WTC11 (cell line): Measurements from ENCODE around the gene MSL1. TPM values are rescaled to one million over a fixed set of nuclear protein-coding genes. Genes with fewer than 3 reads are reported as not detected.
A peak's percentile ranks its signal among the peaks of the same experiment; 100 is the strongest.

ENCODE experiments used
- ATAC-seq: fragments of 200-7000 bp; cut with Tn5 transposase; 2 replicates; pipeline ENCODE4 v1.10.0; 2021; ENCODE audit warnings: mild to moderate bottlenecking, moderate library complexity
- CTCF ChIA-PET: fragments of 300-600 bp; sonication (Branson Sonifier 250); formaldehyde crosslinking; loops from one replicate; lab custom pipeline; 2021; ENCODE audit warnings: antibody characterized with exemption; lab: Charles Lee
- POLR2A ChIA-PET: fragments of 350-600 bp; sonication (Branson Sonifier 250); formaldehyde crosslinking; loops from one replicate; lab custom pipeline; 2021; ENCODE audit warnings: antibody characterized with exemption; lab: Charles Lee
- DNase-seq: peaks from one replicate; pipeline ENCODE4 v3.0.0; 2021; ENCODE audit warnings: low spot score
- H3K27ac Mint-ChIP-seq: 2 replicates; pipeline ENCODE4 v1.8.0; 2021; ENCODE audit warnings: mixed read lengths
- H3K27me3 Mint-ChIP-seq: 2 replicates; pipeline ENCODE4 v1.8.0; 2021; ENCODE audit warnings: low read depth, mild to moderate bottlenecking, moderate library complexity, mixed read lengths
- H3K36me3 Mint-ChIP-seq: 2 replicates; pipeline ENCODE4 v1.8.0; 2021; ENCODE audit warnings: mixed read lengths
- H3K4me1 Mint-ChIP-seq: 2 replicates; pipeline ENCODE4 v1.8.0; 2022; ENCODE audit warnings: mixed read lengths
- H3K4me3 Mint-ChIP-seq: 2 replicates; pipeline ENCODE4 v1.8.0; 2021; ENCODE audit warnings: mild to moderate bottlenecking, moderate library complexity, mixed read lengths
- H3K9me3 Mint-ChIP-seq: 2 replicates; pipeline ENCODE4 v1.8.0; 2021; ENCODE audit warnings: mixed read lengths
- FOXJ3 ChIP-seq: sonication (generic); formaldehyde crosslinking; IDR thresholded peaks from 2 replicates; pipeline ENCODE4 v1.9.0; 2021; ENCODE audit warnings: missing genetic modification reagents, mild to moderate bottlenecking, borderline replicate concordance
- MYBL2 ChIP-seq: sonication (generic); formaldehyde crosslinking; IDR thresholded peaks from 2 replicates; pipeline ENCODE4 v1.8.1; 2023; ENCODE audit warnings: mild to moderate bottlenecking, moderate library complexity, missing genetic modification reagents
- NFATC4 ChIP-seq: fragments of 250-450 bp; sonication (Bioruptor Pico); IDR thresholded peaks from 2 replicates; pipeline ENCODE4 v1.9.0; 2021; ENCODE audit warnings: mild to moderate bottlenecking
- NR1H2 ChIP-seq: sonication (generic); formaldehyde crosslinking; IDR thresholded peaks from 2 replicates; pipeline ENCODE4 v1.9.0; 2021; ENCODE audit warnings: mild to moderate bottlenecking, moderate library complexity, missing genetic modification reagents
- OVOL2 ChIP-seq: fragments of 250-450 bp; sonication (Bioruptor Pico); IDR thresholded peaks from 2 replicates; pipeline ENCODE4 v1.9.0; 2021; ENCODE audit warnings: mild to moderate bottlenecking, borderline replicate concordance
- SMAD3 ChIP-seq: sonication (generic); formaldehyde crosslinking; IDR thresholded peaks from 2 replicates; pipeline ENCODE4 v1.8.0; 2022; ENCODE audit warnings: missing genetic modification reagents, mild to moderate bottlenecking, borderline replicate concordance
- ZBTB21 ChIP-seq: sonication (generic); formaldehyde crosslinking; IDR thresholded peaks from 2 replicates; pipeline ENCODE4 v1.8.1; 2023; ENCODE audit warnings: mild to moderate bottlenecking, missing genetic modification reagents, borderline replicate concordance
- ZNF219 ChIP-seq: sonication (generic); formaldehyde crosslinking; IDR thresholded peaks from 2 replicates; pipeline ENCODE4 v1.8.0; 2023; ENCODE audit warnings: missing genetic modification reagents, mild to moderate bottlenecking, borderline replicate concordance
- total RNA-seq: library from RNA; stranded (reverse); gene quantifications from 3 replicates; pipeline ENCODE4 v1.2.3, GENCODE V29; 2021
- TF ChIP-seq, protein P1 (sequence below): sonication (generic); formaldehyde crosslinking; IDR thresholded peaks from 2 replicates; pipeline ENCODE4 v1.8.1; 2022; ENCODE audit warnings: missing genetic modification reagents, borderline replicate concordance
- TF ChIP-seq, protein P2 (sequence below): fragments of 250-450 bp; sonication (Bioruptor Pico); IDR thresholded peaks from 2 replicates; pipeline ENCODE4 v1.8.0; 2021; ENCODE audit warnings: mild to moderate bottlenecking
- TF ChIP-seq, protein P3 (sequence below): sonication (generic); formaldehyde crosslinking; IDR thresholded peaks from 2 replicates; pipeline ENCODE4 v1.8.1; 2022; ENCODE audit warnings: low read depth, mild to moderate bottlenecking, moderate library complexity, missing genetic modification reagents, borderline replicate concordance
- TF ChIP-seq, protein P4 (sequence below): sonication (generic); formaldehyde crosslinking; IDR thresholded peaks from 2 replicates; pipeline ENCODE4 v1.8.1; 2023; ENCODE audit warnings: mild to moderate bottlenecking, missing genetic modification reagents, borderline replicate concordance
- TF ChIP-seq, protein P5 (sequence below): fragments of 200-600 bp; IDR thresholded peaks from 2 replicates; pipeline ENCODE4 v1.8.0; 2022; ENCODE audit warnings: antibody characterized with exemption
- TF ChIP-seq, protein P6 (sequence below): fragments of 250-450 bp; sonication (Bioruptor Pico); IDR thresholded peaks from 2 replicates; pipeline ENCODE4 v1.9.0; 2021; ENCODE audit warnings: moderate library complexity, mild to moderate bottlenecking, inconsistent platforms, borderline replicate concordance
- TF ChIP-seq, protein P7 (sequence below): sonication (generic); formaldehyde crosslinking; IDR thresholded peaks from 2 replicates; pipeline ENCODE4 v1.8.0; 2022; ENCODE audit warnings: mild to moderate bottlenecking, missing genetic modification reagents
- TF ChIP-seq, protein P8 (sequence below): sonication (generic); formaldehyde crosslinking; IDR thresholded peaks from 2 replicates; pipeline ENCODE4 v1.8.0; 2023; ENCODE audit warnings: mild to moderate bottlenecking, missing genetic modification reagents

The MSL1 gene
- total RNA-seq, 1 experiment from 2014 or later, result 78.1 TPM

DNA sequence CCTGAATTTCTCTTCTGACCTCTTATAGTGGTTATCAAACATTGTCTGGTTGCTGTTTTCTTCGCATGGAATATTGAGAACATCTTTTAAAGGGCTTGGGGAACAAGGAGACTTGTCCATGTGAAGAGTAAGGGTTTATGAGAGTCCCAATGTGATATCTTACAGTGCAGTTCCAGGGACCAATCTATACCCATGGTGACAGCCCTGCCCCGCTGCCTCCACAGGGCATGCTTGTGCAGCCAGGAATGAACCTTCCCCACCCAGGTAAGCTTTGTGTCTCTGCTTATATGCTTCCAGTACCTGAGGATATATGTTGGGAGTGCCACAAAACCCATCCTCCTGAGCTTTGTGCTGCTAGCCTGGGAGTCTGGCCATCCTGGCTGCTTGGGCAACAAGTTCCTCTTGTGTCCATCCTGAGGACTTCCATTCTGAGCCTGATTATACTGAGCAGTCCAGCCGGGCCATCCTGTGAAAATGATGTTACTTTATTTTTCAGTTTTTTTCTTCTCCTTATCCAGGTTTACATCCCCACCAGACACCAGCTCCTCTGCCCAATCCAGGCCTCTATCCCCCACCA lies 46.0 kb downstream of the MSL1 start (continued):
- TF ChIP-seq NFATC4 (CRISPR knock-in tag), result no peak

DNA sequence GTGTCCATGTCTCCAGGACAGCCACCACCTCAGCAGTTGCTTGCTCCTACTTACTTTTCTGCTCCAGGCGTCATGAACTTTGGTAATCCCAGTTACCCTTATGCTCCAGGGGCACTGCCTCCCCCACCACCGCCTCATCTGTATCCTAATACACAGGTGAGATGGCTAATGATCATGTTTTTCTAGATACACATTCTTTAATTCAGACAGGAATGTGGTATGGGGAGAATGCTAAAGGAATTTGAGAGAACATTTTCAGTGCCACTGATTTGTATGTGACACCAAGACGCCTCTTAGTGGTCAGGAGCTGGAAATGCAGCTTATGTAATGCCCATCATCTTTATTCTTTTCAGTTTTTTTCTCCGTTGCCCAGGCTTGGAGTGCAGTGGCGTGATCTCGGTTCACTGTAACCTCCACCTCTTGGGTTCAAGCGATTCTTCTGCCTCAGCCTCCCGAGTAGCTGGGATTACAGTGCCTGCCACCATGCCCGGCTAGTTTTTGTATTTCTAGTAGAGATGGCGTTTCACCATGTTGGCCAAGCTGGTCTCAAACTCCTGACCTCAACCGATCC lies 46.6 kb downstream of the MSL1 start:
- DNase-seq (no peak), ATAC-seq (peak; percentile 84)
- ChIA-PET CTCF (interaction anchor here (0.6 to 3.1 kb wide), 36 partner anchors 10 to 187 kb away, joined by 3 to 67 read pairs (median 5); partner anchors contain the start of genes MED24, MSL1, NR1D1 and RAPGEFL1), POLR2A (interaction anchor here (0.8 to 1.0 kb wide), 3 partner anchors 11 to 46 kb away, joined by 3 to 5 read pairs (median 3); partner anchors contain the start of genes CASC3 and MSL1)
- TF ChIP-seq, protein P1, sequence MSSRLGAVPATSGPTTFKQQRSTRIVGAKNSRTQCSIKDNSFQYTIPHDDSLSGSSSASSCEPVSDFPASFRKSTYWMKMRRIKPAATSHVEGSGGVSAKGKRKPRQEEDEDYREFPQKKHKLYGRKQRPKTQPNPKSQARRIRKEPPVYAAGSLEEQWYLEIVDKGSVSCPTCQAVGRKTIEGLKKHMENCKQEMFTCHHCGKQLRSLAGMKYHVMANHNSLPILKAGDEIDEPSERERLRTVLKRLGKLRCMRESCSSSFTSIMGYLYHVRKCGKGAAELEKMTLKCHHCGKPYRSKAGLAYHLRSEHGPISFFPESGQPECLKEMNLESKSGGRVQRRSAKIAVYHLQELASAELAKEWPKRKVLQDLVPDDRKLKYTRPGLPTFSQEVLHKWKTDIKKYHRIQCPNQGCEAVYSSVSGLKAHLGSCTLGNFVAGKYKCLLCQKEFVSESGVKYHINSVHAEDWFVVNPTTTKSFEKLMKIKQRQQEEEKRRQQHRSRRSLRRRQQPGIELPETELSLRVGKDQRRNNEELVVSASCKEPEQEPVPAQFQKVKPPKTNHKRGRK (CRISPR knock-in tag), result no peak
- Mint-ChIP-seq H3K36me3 (peaks cover 77% of the 10 kb centered on the region), H3K27ac (peak overlapping the region; percentile 98), H3K4me3 (no peak overlapping the region), H3K9me3 (no peaks in the 10 kb centered on the region), H3K27me3 (no peaks in the 10 kb centered on the region; the same call in 1 of the 2 replicates), H3K4me1 (peaks cover 5% of the 10 kb centered on the region)

DNA sequence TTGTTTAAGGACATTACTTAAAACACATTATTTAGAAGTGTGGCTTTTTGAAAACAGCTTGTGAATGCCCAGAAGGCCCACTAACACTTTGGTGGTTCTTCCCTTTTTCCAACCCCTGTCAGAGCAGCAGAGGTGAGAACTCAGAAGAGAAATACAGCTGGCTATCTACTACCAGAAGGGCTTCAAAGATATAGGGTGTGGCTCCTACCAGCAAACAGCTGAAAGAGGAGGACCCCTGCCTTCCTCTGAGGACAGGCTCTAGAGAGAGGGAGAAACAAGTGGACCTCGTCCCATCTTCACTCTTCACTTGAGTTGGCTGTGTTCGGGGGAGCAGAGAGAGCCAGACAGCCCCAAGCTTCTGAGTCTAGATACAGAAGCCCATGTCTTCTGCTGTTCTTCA lies 48.6 kb downstream of the MSL1 start:
- Mint-ChIP-seq H3K36me3 (peaks cover 74% of the 10 kb centered on the region), H3K27me3 (no peaks in the 10 kb centered on the region; the same call in 1 of the 2 replicates), H3K4me3 (no peak overlapping the region), H3K4me1 (peaks cover 5% of the 10 kb centered on the region), H3K27ac (no peak overlapping the region), H3K9me3 (no peaks in the 10 kb centered on the region)
- no peak for DNase-seq
- ATAC-seq, result no peak
- ChIA-PET POLR2A (no interaction called here), CTCF (no interaction called here)
- no peak for TF ChIP-seq FOXJ3 (CRISPR knock-in tag)
- TF ChIP-seq ZNF219, result no peak
- TF ChIP-seq MYBL2, result no peak
- TF ChIP-seq, protein P2, sequence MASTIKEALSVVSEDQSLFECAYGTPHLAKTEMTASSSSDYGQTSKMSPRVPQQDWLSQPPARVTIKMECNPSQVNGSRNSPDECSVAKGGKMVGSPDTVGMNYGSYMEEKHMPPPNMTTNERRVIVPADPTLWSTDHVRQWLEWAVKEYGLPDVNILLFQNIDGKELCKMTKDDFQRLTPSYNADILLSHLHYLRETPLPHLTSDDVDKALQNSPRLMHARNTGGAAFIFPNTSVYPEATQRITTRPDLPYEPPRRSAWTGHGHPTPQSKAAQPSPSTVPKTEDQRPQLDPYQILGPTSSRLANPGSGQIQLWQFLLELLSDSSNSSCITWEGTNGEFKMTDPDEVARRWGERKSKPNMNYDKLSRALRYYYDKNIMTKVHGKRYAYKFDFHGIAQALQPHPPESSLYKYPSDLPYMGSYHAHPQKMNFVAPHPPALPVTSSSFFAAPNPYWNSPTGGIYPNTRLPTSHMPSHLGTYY (CRISPR knock-in tag), result no peak
- TF ChIP-seq, protein P3, sequence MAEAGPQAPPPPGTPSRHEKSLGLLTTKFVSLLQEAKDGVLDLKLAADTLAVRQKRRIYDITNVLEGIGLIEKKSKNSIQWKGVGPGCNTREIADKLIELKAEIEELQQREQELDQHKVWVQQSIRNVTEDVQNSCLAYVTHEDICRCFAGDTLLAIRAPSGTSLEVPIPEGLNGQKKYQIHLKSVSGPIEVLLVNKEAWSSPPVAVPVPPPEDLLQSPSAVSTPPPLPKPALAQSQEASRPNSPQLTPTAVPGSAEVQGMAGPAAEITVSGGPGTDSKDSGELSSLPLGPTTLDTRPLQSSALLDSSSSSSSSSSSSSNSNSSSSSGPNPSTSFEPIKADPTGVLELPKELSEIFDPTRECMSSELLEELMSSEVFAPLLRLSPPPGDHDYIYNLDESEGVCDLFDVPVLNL (CRISPR knock-in tag), result no peak
- no peak for TF ChIP-seq OVOL2 (CRISPR knock-in tag)
- TF ChIP-seq, protein P4, sequence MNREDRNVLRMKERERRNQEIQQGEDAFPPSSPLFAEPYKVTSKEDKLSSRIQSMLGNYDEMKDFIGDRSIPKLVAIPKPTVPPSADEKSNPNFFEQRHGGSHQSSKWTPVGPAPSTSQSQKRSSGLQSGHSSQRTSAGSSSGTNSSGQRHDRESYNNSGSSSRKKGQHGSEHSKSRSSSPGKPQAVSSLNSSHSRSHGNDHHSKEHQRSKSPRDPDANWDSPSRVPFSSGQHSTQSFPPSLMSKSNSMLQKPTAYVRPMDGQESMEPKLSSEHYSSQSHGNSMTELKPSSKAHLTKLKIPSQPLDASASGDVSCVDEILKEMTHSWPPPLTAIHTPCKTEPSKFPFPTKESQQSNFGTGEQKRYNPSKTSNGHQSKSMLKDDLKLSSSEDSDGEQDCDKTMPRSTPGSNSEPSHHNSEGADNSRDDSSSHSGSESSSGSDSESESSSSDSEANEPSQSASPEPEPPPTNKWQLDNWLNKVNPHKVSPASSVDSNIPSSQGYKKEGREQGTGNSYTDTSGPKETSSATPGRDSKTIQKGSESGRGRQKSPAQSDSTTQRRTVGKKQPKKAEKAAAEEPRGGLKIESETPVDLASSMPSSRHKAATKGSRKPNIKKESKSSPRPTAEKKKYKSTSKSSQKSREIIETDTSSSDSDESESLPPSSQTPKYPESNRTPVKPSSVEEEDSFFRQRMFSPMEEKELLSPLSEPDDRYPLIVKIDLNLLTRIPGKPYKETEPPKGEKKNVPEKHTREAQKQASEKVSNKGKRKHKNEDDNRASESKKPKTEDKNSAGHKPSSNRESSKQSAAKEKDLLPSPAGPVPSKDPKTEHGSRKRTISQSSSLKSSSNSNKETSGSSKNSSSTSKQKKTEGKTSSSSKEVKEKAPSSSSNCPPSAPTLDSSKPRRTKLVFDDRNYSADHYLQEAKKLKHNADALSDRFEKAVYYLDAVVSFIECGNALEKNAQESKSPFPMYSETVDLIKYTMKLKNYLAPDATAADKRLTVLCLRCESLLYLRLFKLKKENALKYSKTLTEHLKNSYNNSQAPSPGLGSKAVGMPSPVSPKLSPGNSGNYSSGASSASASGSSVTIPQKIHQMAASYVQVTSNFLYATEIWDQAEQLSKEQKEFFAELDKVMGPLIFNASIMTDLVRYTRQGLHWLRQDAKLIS (CRISPR knock-in tag), result no peak
- no peak for TF ChIP-seq NR1H2 (CRISPR knock-in tag)
- TF ChIP-seq, protein P5, sequence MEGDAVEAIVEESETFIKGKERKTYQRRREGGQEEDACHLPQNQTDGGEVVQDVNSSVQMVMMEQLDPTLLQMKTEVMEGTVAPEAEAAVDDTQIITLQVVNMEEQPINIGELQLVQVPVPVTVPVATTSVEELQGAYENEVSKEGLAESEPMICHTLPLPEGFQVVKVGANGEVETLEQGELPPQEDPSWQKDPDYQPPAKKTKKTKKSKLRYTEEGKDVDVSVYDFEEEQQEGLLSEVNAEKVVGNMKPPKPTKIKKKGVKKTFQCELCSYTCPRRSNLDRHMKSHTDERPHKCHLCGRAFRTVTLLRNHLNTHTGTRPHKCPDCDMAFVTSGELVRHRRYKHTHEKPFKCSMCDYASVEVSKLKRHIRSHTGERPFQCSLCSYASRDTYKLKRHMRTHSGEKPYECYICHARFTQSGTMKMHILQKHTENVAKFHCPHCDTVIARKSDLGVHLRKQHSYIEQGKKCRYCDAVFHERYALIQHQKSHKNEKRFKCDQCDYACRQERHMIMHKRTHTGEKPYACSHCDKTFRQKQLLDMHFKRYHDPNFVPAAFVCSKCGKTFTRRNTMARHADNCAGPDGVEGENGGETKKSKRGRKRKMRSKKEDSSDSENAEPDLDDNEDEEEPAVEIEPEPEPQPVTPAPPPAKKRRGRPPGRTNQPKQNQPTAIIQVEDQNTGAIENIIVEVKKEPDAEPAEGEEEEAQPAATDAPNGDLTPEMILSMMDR, result no peak
- TF ChIP-seq SMAD3 (CRISPR knock-in tag), result no peak
- TF ChIP-seq, protein P6, sequence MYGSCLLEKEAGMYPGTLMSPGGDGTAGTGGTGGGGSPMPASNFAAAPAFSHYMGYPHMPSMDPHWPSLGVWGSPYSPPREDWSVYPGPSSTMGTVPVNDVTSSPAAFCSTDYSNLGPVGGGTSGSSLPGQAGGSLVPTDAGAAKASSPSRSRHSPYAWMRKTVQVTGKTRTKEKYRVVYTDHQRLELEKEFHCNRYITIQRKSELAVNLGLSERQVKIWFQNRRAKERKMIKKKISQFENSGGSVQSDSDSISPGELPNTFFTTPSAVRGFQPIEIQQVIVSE, result no peak
- TF ChIP-seq, protein P7, sequence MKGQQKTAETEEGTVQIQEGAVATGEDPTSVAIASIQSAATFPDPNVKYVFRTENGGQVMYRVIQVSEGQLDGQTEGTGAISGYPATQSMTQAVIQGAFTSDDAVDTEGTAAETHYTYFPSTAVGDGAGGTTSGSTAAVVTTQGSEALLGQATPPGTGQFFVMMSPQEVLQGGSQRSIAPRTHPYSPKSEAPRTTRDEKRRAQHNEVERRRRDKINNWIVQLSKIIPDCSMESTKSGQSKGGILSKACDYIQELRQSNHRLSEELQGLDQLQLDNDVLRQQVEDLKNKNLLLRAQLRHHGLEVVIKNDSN (CRISPR knock-in tag), result no peak
- TF ChIP-seq, protein P8, sequence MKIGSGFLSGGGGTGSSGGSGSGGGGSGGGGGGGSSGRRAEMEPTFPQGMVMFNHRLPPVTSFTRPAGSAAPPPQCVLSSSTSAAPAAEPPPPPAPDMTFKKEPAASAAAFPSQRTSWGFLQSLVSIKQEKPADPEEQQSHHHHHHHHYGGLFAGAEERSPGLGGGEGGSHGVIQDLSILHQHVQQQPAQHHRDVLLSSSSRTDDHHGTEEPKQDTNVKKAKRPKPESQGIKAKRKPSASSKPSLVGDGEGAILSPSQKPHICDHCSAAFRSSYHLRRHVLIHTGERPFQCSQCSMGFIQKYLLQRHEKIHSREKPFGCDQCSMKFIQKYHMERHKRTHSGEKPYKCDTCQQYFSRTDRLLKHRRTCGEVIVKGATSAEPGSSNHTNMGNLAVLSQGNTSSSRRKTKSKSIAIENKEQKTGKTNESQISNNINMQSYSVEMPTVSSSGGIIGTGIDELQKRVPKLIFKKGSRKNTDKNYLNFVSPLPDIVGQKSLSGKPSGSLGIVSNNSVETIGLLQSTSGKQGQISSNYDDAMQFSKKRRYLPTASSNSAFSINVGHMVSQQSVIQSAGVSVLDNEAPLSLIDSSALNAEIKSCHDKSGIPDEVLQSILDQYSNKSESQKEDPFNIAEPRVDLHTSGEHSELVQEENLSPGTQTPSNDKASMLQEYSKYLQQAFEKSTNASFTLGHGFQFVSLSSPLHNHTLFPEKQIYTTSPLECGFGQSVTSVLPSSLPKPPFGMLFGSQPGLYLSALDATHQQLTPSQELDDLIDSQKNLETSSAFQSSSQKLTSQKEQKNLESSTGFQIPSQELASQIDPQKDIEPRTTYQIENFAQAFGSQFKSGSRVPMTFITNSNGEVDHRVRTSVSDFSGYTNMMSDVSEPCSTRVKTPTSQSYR (CRISPR knock-in tag), result no peak
- TF ChIP-seq ZBTB21 (CRISPR knock-in tag), result no peak
